Mucosa of descending colon (tissue), 3 donors: ENCODE data around the gene NF1. TPM values are rescaled to one million over a fixed set of nuclear protein-coding genes. Genes with fewer than 3 reads are reported as not detected.
"Not testable (repeated sequence)": the region's sequence is repeated elsewhere in the genome, so short reads cannot be mapped to it uniquely, and the experiment has no call there.

ENCODE experiments used
- ATAC-seq: fragments of 200-7000 bp; cut with Tn5 transposase; one replicate; pipeline ENCODE4 v1.9.1; 2020; ENCODE audit warnings: mild to moderate bottlenecking, moderate library complexity
- DNase-seq, 3 donors: peaks; one replicate each; pipeline ENCODE4 v3.0.0-alpha.2; 2020
- H3K36me3 ChIP-seq: fragments of 200-600 bp; one replicate; pipeline ENCODE4 v1.8.0; 2021; ENCODE audit warnings: low read depth, mild to moderate bottlenecking
- H3K4me1 ChIP-seq: fragments of 200-600 bp; one replicate; pipeline ENCODE4 v1.8.0; 2021; ENCODE audit warnings: low read depth, mild to moderate bottlenecking
- H3K4me3 ChIP-seq: fragments of 200-600 bp; one replicate; pipeline ENCODE4 v1.8.0; 2021; ENCODE audit warnings: mild to moderate bottlenecking
- H3K9me3 ChIP-seq: fragments of 200-600 bp; one replicate; pipeline ENCODE4 v1.8.0; 2021; ENCODE audit warnings: mild to moderate bottlenecking
- CTCF ChIP-seq: fragments of 200-600 bp; IDR thresholded peaks from one replicate; pipeline ENCODE4 v1.8.0; 2022; ENCODE audit warnings: antibody characterized with exemption, mild to moderate bottlenecking
- intact Hi-C, 2 donors: fragments of 100-400 bp; cut with DNase I in 1 of 2; cut with micrococcal nuclease in 1 of 2; formaldehyde crosslinking; loops; one replicate each; pipeline versions ENCODE4 v1.11.0 to v1.11.1; 2022; cut with DNase I, micrococcal nuclease
- total RNA-seq, 3 donors: library from RNA; stranded (reverse); fragmentation: NEBNext Ultra II Directional in 2 of 3; extraction: Animal tissue kit (Norgen Biotek cat#: 25700) in 2 of 3; gene quantifications; one replicate each; pipeline versions ENCODE4 v1.2.1 to v1.2.4, GENCODE V29; 2021 to 2023
- donor health status: DM: no; HTN: no; CAD: no; lungs with moderate emphysema.
- donor health status: DM: no; HTN: no; CAD: no.
- donor health status: DM: no; HTN: yes; CAD: no.

The NF1 gene
- total RNA-seq, 3 donors from 2014 or later: 51.9 to 67.6 (median 52.4) TPM

- Histone ChIP-seq H3K4me1 (no peaks in the 10 kb centered on the region), H3K36me3 (no peaks in the 10 kb centered on the region), H3K9me3 (no peaks in the 10 kb centered on the region), H3K4me3 (no peak overlapping the region)
- DNase-seq (no peak), ATAC-seq (no peak)
- no peak for TF ChIP-seq CTCF
- intact Hi-C loops: no loop called here
Observed at GRCh38 chr17:31172388-31172787, 77.6 kb downstream of the NF1 start.

- intact Hi-C loops: no loop called here
Observed at GRCh38 chr17:31174215-31174614, 79.4 kb downstream of the NF1 start.

GRCh38 chr17:31175237-31175636, 80.5 kb downstream of the NF1 start:
- intact Hi-C loops: no loop called here
- no peak for TF ChIP-seq CTCF
- Histone ChIP-seq H3K4me3 (no peak overlapping the region), H3K36me3 (no peaks in the 10 kb centered on the region), H3K4me1 (no peaks in the 10 kb centered on the region), H3K9me3 (no peaks in the 10 kb centered on the region)
- ATAC-seq: no peak
- DNase-seq: no peak

More at GRCh38 chr17:31174215-31174614, 79.4 kb downstream of the NF1 start:
- TF ChIP-seq CTCF: no peak
- ATAC-seq (no peak), DNase-seq (no peak)
- H3K4me3 ChIP-seq: no peak overlapping the region
- no peaks in the 10 kb centered on the region for H3K36me3 ChIP-seq
- no peaks in the 10 kb centered on the region for H3K9me3 ChIP-seq
- no peaks in the 10 kb centered on the region for H3K4me1 ChIP-seq

- H3K9me3 ChIP-seq, H3K4me1 ChIP-seq, H3K4me3 ChIP-seq, intact Hi-C loops, DNase-seq, ATAC-seq, H3K36me3 ChIP-seq: not testable (repeated sequence)
Observed at GRCh38 chr17:31176143-31176542, 81.4 kb downstream of the NF1 start.

DNA sequence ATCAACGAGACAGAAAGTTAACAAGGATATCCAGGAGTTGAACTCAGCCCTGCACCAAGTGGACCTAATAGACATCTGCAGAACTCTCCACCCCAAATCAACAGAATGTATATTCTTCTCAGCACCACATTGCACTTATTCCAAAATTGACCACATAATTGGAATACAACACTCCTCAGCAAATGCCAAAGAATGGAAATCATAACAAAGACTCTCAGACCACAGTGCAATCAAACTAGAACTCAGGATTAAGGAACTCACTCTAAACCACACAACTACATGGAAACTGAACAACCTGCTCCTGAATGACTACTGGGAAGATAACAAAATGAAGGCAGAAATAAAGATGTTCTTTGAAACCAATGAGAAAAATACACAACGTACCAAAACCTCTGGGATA, 84.2 kb downstream of the NF1 start:
- H3K4me3 ChIP-seq, H3K36me3 ChIP-seq, H3K4me1 ChIP-seq, ATAC-seq, H3K9me3 ChIP-seq, DNase-seq, intact Hi-C loops: not testable (repeated sequence)

DNA sequence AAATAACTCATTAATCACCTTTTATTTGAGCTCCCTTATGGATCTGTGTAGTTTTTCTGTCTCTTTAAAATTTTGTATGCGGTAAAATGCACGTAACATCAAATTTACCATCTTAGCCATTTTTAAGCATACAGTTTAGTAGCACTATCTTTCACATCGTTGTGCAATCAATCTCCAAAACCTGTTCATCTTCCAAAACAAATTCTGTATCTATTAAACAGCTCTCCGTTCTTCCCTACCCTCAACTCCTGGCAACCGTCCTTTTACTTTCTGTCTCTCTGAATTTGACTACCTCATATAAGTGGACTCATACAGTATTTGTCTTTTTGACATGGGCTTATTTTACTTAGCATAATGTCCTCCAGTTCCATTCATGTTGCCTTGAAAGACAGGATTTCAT, 100.5 kb downstream of the NF1 start:
- intact Hi-C loops: no loop called here
- no peaks in the 10 kb centered on the region for H3K36me3 ChIP-seq
- H3K4me1 ChIP-seq: no peaks in the 10 kb centered on the region
- no peak for TF ChIP-seq CTCF
- DNase-seq: no peak
- ATAC-seq: no peak
- H3K9me3 ChIP-seq: no peaks in the 10 kb centered on the region
- no peak overlapping the region for H3K4me3 ChIP-seq

DNA sequence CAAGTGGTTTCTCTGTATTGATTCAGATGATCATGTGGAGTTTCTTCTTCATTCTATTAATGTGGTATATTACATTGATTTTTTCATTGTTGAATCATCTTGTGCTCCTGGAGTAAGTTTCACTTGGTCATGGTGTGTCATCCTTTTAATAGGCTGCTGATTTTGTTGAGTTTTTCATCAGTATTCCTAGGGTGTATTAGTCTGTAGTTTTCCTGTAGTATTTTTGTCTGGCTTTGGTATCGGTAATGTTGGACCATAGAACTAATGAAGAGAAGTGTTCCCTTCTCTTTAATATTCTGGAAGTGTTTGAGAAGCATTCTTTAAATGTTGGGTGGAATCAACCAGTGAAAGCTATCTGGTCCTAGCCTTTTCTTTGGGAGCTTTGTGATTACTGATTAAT, 103.2 kb downstream of the NF1 start:
- H3K9me3 ChIP-seq: no peaks in the 10 kb centered on the region
- H3K4me1 ChIP-seq: no peaks in the 10 kb centered on the region
- ATAC-seq (no peak), DNase-seq (no peak)
- H3K36me3 ChIP-seq: no peaks in the 10 kb centered on the region
- TF ChIP-seq CTCF: no peak
- no peak overlapping the region for H3K4me3 ChIP-seq
- intact Hi-C loops: no loop called here

- DNase-seq, H3K4me3 ChIP-seq, H3K9me3 ChIP-seq, intact Hi-C loops, ATAC-seq, H3K4me1 ChIP-seq, H3K36me3 ChIP-seq: not testable (repeated sequence)
Observed at GRCh38 chr17:31198666-31199065, 103.9 kb downstream of the NF1 start.
